Activated naive CD4-positive, alpha-beta T cell treated with Interleukin-2 at 50 U/mL for 16 hours (primary cell): ENCODE measurements around the gene SEC24C.
"Not testable (repeated sequence)": the region's sequence is repeated elsewhere in the genome, so short reads cannot be mapped to it uniquely, and the experiment has no call there.

Experiments used
- DNase-seq: peaks from one replicate; pipeline ENCODE4 v3.0.0-alpha.2; 2020

SEC24C gene

GRCh38 chr10:73772281-73773151 lies 28.3 kb downstream of the SEC24C start:
- peak; percentile 81 for DNase-seq

DNA sequence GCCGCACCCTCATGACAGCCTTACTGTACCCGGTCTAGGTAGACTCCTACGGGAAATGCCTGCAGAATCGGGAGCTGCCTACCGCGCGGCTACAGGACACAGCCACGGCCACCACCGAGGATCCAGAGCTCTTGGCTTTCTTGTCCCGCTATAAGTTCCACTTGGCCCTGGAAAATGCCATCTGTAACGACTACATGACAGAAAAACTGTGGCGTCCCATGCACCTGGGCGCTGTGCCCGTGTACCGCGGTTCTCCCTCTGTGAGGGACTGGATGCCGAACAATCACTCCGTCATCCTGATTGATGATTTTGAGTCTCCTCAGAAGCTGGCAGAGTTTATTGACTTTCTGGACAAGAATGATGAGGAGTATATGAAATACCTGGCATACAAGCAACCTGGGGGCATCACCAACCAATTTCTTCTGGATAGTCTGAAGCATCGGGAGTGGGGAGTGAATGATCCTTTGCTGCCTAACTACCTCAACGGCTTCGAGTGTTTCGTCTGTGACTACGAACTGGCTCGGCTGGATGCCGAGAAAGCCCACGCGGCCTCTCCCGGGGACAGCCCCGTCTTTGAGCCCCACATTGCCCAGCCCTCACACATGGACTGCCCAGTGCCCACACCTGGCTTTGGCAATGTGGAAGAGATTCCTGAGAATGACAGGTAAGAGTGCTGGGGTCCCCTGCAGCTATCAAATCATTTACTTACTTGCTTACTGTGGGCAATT lies 29.1 kb downstream of the SEC24C start:
- peak; percentile 38 for DNase-seq

DNA sequence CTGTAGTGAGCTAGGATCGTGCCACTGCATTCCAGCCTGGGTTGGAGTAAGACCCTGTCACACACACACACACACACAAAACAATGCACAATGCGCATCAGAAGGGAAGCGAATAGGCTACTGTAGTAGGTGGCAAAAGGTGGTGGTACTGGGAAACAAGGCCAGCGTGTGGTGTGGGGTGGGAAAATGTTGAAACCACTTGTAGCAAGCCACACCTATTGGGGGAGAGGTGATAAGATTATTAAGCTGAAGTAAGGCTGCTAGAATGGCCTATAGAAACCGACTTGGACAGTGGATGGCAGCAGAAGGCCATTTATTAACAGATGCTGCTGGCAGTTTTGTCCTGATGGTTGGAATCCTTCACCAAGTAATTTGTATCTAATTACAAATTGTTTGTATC lies 30.5 kb downstream of the SEC24C start:
- no peak for DNase-seq

GRCh38 chr10:73779018-73779417 lies 34.8 kb downstream of the SEC24C start:
- DNase-seq, result no peak

GRCh38 chr10:73779539-73780197 lies 35.5 kb downstream of the SEC24C start:
- no peak for DNase-seq

DNA sequence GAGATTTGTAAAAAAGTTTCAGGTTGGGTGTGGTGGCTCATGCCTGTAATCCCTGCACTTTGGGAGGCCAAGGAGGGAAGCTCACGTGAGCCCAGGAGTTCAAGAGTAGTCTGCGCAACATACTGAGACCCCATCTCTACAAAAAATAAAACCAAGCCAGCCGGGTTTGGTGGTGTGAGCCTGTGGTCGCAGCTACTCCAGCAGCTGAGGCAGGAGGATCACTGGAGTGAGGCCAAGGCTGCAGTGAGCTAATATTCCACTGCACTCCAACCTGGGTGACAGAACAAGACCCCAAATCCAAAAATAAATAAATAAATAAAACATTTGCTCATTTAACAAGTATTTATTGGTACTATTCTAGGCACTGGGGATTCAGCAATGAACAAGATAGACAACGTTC lies 36.1 kb downstream of the SEC24C start:
- DNase-seq, result no peak

DNA sequence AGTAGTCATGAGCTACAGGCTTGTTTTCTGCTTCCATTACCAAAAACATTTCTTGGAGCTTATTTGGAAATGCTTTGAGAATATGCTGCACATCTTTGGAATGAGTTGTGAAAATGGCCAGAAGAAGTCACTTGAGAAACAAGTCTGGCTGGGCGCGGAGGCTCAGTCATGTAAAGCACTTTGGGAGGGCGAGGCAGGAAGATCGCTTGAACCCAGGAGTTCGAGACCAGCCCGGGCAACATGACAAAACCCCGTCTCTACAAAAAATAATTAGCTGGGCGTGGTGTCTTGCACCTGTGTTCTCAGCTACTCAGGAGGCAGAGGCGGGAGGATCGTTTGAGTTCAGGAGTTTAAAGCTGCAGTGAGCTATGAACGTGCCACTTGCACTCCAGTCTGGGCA lies 36.8 kb downstream of the SEC24C start:
- DNase-seq, result no peak

DNA sequence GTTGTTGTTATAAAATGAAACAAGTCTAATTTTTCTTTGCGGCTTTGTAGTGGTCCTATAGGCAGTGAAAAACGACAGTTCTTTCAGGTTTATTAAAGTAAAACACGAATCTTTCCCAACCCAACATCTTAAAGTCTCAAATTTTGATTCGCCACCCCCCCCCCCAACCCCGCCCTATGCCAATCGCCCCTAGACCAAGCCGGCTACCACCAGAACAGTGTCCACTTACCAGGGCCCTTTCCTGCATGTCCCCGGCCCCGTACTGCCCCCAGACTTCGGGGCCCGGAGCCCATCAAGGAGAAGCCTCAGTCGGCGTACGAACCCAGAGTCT lies 37.3 kb downstream of the SEC24C start:
- no peak for DNase-seq

- DNase-seq, result peak; percentile 94
These were observed 37.9 kb downstream of the SEC24C start, which contains the start of gene CHCHD1 for GRCh38 chr10:73781879-73782748. TSS of gene CHCHD1 (plus strand) at chr10:73782048. CDS start at chr10:73782076, 28 bp downstream.

GRCh38 chr10:73782749-73783085 lies 38.5 kb downstream of the SEC24C start:
- DNase-seq, result no peak

- DNase-seq, result peak; percentile 87
These were observed 41.1 kb downstream of the SEC24C start, which contains the start of gene ZSWIM8 for GRCh38 chr10:73785211-73785720. TSS of gene ZSWIM8 (plus strand) at chr10:73785606. CDS start at chr10:73785879, 273 bp downstream.

DNA sequence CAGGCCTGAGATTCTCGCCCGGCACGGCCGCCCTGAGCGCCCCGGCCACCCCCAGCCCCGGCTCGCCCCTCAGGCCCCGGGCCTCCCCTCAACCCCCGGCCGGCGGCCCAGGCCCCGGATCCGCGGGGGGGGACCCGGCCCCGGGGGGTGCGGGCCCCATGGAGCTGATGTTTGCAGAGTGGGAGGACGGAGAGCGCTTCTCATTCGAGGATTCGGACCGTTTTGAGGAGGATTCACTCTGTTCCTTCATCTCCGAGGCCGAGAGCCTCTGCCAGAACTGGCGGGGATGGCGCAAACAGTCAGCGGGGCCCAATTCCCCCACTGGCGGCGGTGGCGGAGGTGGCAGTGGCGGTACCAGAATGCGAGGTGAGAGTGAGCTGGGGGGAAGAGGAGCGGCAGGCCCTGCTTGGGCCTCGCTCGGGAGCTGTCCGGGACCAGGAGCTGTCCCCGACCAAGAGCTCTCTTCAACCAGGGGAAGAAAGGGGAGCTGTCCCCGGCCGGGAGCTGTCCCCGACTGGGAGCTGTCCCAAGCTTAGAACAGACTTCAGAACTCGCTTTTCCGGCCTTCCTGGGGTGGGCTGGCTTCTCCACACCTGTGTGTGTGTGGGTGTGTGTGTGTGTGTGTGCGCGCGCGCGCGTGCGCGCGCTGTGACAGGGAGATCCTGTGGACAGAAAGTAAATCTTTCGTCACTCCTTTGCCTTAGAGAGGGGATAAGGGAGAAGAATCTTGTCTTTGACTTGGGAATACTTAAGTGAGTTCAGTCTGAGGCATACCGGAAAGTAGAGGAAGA lies 41.7 kb downstream of the SEC24C start:
- DNase-seq, result peak; percentile 49

DNA sequence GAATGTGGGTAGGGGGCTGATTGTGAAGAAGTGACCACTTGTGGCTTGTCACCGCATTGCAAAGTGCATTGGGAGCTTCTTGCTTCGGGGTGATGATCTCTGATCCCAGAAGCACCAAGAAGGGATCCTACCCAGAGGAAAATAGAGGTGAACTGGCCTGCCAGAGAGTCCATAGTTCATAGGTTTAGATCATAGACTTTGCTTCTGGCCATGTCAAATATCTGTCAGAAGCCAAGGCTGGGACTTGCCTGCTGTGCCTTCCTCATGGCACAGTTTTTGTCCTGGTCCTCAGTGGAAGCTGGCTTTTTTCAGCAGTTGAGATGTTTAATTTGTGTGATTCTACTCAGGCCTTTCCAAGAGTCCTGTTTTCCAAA lies 42.3 kb downstream of the SEC24C start:
- DNase-seq, result no peak

- not testable (repeated sequence) for DNase-seq
These were observed 43.0 kb downstream of the SEC24C start for GRCh38 chr10:73787031-73787800.

DNA sequence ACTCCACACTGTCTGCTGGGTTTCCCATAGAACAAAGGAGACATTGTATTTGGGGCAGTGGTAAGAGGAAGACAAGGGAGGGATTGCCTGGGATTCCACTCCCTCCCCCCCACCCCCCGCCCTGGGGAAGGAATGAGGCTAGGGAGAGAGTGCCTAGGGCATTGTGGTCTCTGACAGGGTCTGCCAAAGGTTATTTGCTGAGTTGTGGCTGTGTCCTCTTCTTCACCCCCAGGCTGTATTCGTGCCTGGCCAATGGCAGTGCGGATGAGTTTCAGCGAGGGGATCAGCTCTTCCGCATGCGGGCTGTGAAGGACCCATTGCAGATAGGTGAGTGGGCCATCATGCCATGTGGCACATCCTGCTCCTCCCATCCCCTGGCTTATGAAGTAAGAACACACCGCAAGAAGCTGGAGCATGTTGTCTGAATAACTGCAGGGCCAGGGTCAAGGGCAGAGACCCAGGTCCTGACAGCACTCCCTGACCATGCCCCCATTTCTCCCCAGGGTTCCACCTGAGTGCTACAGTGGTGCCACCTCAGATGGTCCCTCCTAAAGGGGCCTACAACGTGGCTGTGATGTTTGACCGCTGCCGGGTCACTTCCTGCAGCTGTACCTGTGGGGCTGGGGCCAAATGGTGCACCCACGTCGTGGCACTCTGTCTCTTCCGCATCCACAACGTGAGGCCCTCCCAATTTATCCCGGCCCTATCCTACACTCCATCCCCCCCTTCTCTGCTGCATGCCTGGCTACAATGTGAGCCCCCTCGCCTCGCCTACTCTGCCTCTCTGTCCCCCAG lies 44.9 kb downstream of the SEC24C start:
- DNase-seq, result no peak

DNA sequence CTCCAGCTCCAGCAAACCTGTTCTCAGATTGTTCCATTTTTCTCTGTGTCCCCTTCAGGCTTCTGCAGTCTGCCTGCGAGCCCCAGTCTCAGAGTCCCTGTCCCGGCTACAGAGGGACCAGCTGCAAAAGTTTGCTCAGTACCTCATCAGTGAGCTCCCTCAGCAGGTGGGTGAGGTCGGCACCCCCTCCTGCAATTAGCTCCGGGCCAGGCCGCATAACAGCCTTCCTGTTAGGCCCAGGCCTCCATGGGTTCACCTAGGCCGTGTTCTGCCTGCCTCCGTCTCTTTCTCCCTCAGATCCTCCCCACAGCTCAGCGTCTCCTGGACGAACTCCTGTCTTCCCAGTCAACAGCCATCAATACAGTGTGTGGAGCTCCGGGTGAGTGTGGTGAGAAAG lies 45.5 kb downstream of the SEC24C start:
- no peak for DNase-seq

- DNase-seq, result no peak
These were observed 46.9 kb downstream of the SEC24C start for GRCh38 chr10:73790886-73791625.

DNA sequence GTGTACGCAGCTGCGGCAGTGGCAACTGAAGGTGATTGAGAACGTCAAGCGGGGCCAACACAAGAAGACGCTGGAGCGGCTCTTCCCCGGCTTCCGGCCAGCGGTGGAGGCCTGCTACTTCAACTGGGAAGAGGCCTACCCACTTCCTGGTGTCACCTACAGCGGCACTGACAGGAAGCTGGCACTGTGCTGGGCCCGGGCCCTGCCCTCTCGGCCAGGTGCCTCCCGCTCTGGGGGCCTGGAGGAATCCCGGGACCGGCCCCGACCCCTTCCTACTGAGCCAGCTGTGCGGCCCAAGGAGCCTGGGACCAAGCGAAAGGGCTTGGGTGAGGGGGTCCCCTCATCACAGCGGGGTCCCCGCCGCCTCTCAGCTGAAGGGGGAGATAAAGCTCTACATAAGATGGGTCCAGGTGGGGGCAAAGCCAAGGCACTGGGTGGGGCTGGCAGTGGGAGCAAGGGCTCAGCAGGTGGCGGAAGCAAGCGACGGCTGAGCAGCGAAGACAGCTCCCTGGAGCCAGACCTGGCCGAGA lies 47.8 kb downstream of the SEC24C start:
- no peak for DNase-seq

- DNase-seq, result no peak
These were observed 49.3 kb downstream of the SEC24C start for GRCh38 chr10:73793456-73793855.
